Thyroid gland (tissue), 4 donors: ENCODE data around the gene TUFT1.

Experiments
- POLR2A ChIP-seq, 2 donors: fragments of 450-650 bp; IDR thresholded peaks; one replicate each; pipeline ENCODE4 v1.6.1; 2017; ENCODE audit warnings: antibody characterized with exemption in 2 of 2, mild to moderate bottlenecking in 2 of 2, moderate library complexity in 1 of 2
- TF ChIP-seq, protein P1 (sequence below), 6 experiments: fragments of 200-600 bp in 3 of 6; fragments of 450-650 bp in 3 of 6; sonication (generic) in 3 of 6; IDR thresholded peaks; one replicate each; pipeline ENCODE4 v1.5.1; 2016 to 2019; ENCODE audit warnings: antibody characterized with exemption in 6 of 6, mild to moderate bottlenecking in 2 of 6, inconsistent platforms in 1 of 6, moderate library complexity in 1 of 6

GRCh38 chr1:151604291-151604690, 64.2 kb downstream of the TUFT1 start:
- TF ChIP-seq, protein P1, sequence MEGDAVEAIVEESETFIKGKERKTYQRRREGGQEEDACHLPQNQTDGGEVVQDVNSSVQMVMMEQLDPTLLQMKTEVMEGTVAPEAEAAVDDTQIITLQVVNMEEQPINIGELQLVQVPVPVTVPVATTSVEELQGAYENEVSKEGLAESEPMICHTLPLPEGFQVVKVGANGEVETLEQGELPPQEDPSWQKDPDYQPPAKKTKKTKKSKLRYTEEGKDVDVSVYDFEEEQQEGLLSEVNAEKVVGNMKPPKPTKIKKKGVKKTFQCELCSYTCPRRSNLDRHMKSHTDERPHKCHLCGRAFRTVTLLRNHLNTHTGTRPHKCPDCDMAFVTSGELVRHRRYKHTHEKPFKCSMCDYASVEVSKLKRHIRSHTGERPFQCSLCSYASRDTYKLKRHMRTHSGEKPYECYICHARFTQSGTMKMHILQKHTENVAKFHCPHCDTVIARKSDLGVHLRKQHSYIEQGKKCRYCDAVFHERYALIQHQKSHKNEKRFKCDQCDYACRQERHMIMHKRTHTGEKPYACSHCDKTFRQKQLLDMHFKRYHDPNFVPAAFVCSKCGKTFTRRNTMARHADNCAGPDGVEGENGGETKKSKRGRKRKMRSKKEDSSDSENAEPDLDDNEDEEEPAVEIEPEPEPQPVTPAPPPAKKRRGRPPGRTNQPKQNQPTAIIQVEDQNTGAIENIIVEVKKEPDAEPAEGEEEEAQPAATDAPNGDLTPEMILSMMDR (IDR thresholded peaks at IDR 0.05) = no peak
- no peak for TF ChIP-seq POLR2A (IDR thresholded peaks at IDR 0.05)
